Spinal cord (tissue), 10 donors: ENCODE results near the gene LRMDA. TPM values are rescaled to one million over a fixed set of nuclear protein-coding genes. Genes with fewer than 3 reads are reported as not detected.

Source experiments
- DNase-seq, 6 donors: peaks; one replicate each; pipeline versions ENCODE4 v3.0.0 to v3.0.0-alpha.2; 2013 to 2015; ENCODE audit warnings: low spot score in 6 of 6, low read depth in 4 of 6
- H3K27ac ChIP-seq: one replicate; pipeline ENCODE4 v1.5.1; 2013; ENCODE audit warnings: low read depth, low read length, control low read depth
- H3K27me3 ChIP-seq: one replicate; pipeline ENCODE4 v1.6.1; 2013; ENCODE audit warnings: low read length; ENCODE audit not compliant: control insufficient read depth, insufficient read depth
- H3K36me3 ChIP-seq: one replicate; pipeline ENCODE4 v1.6.1; 2013; ENCODE audit warnings: low read length; ENCODE audit not compliant: control insufficient read depth, insufficient read depth
- H3K4me1 ChIP-seq: one replicate; pipeline ENCODE4 v1.6.1; 2013; ENCODE audit warnings: low read length; ENCODE audit not compliant: control insufficient read depth, insufficient read depth
- H3K4me3 ChIP-seq: one replicate; pipeline ENCODE4 v1.5.1; 2013; ENCODE audit warnings: low read depth, low read length, control low read depth
- H3K9me3 ChIP-seq: one replicate; pipeline ENCODE4 v1.6.1; 2013; ENCODE audit warnings: low read length; ENCODE audit not compliant: control insufficient read depth, insufficient read depth
- WGBS: methylation state at CpG from one replicate; pipeline ENCODE4 v1.1.5; 2013; ENCODE audit warnings: missing lambda C conversion rate; ENCODE audit not compliant: insufficient coverage; 5-methylcytosine and 5-hydroxymethylcytosine counted together
- polyA plus RNA-seq, 2 donors: library from polyadenylated mRNA; unstranded; fragments of 120-200 nt; gene quantifications; one replicate each; pipeline ENCODE4 v1.2.1, GENCODE V29; 2013; ENCODE audit not compliant: insufficient read length in 2 of 2
- total RNA-seq, 2 donors: library from RNA; depleted of rRNA in 1 of 2; stranded (reverse); fragments of 120-200 nt in 1 of 2; fragments of >200 nt in 1 of 2; gene quantifications; one replicate each; pipeline versions ENCODE4 v1.2.3 to v1.2.4, GENCODE V29; 2013 to 2014
- donor health status: healthy.

Gene LRMDA
- total and polyA plus RNA-seq, 4 donors: 5.6 to 9.9 (median 7.2) TPM

GRCh38 chr10:75648351-75648750 lies 216.9 kb downstream of the LRMDA start:
- WGBS: 64% methylated on average over 3 of the region's 3 CpGs
- peaks cover 2% of the 10 kb centered on the region for H3K27me3 ChIP-seq
- H3K27ac ChIP-seq: no peak overlapping the region
- DNase-seq: no peak
- peaks cover 3% of the 10 kb centered on the region for H3K4me1 ChIP-seq
- H3K36me3 ChIP-seq: no peaks in the 10 kb centered on the region
- H3K4me3 ChIP-seq: no peak overlapping the region
- no peaks in the 10 kb centered on the region for H3K9me3 ChIP-seq

- H3K27me3 ChIP-seq: peaks cover 2% of the 10 kb centered on the region
- H3K4me1 ChIP-seq: peaks cover 3% of the 10 kb centered on the region
- no CpG with 5 or more reads among the region's 2 CpGs for WGBS
- H3K4me3 ChIP-seq: no peak overlapping the region
- DNase-seq: no peak
- no peaks in the 10 kb centered on the region for H3K36me3 ChIP-seq
- H3K9me3 ChIP-seq: no peaks in the 10 kb centered on the region
- H3K27ac ChIP-seq: no peak overlapping the region
Measured at GRCh38 chr10:75648854-75649253, 217.4 kb downstream of the LRMDA start.

- Histone ChIP-seq H3K9me3 (no peaks in the 10 kb centered on the region), H3K4me3 (no peak overlapping the region), H3K36me3 (no peaks in the 10 kb centered on the region), H3K27ac (no peak overlapping the region), H3K27me3 (peaks cover 2% of the 10 kb centered on the region), H3K4me1 (peaks cover 3% of the 10 kb centered on the region)
- no peak for DNase-seq
- WGBS: no CpG with 5 or more reads among the region's 1 CpG
Measured at GRCh38 chr10:75649466-75649865, 218.0 kb downstream of the LRMDA start.

GRCh38 chr10:75650648-75651047 lies 219.2 kb downstream of the LRMDA start:
- Histone ChIP-seq H3K36me3 (no peaks in the 10 kb centered on the region), H3K4me3 (no peak overlapping the region), H3K4me1 (peaks cover 3% of the 10 kb centered on the region), H3K27ac (no peak overlapping the region), H3K9me3 (no peaks in the 10 kb centered on the region), H3K27me3 (peaks cover 2% of the 10 kb centered on the region)
- DNase-seq: no peak
- WGBS: 64% methylated on average over 2 of the region's 4 CpGs

- 71% methylated on average over 1 of the region's 2 CpGs for WGBS
Measured at GRCh38 chr10:75651417-75651816, 220.0 kb downstream of the LRMDA start.

GRCh38 chr10:75652146-75652740 lies 220.8 kb downstream of the LRMDA start:
- no peaks in the 10 kb centered on the region for H3K9me3 ChIP-seq
- no peak overlapping the region for H3K27ac ChIP-seq
- H3K4me1 ChIP-seq: no peaks in the 10 kb centered on the region
- no peaks in the 10 kb centered on the region for H3K36me3 ChIP-seq
- H3K4me3 ChIP-seq: no peak overlapping the region
- H3K27me3 ChIP-seq: no peaks in the 10 kb centered on the region
- no peak for DNase-seq
- WGBS: 100% methylated on average over 3 of the region's 5 CpGs

More at GRCh38 chr10:75651417-75651816, 220.0 kb downstream of the LRMDA start:
- H3K27me3 ChIP-seq: peaks cover 2% of the 10 kb centered on the region
- DNase-seq: peak in 1 of 6 donors; percentile 41
- H3K4me1 ChIP-seq: peaks cover 3% of the 10 kb centered on the region
- no peaks in the 10 kb centered on the region for H3K9me3 ChIP-seq
- H3K4me3 ChIP-seq: no peak overlapping the region
- no peaks in the 10 kb centered on the region for H3K36me3 ChIP-seq
- no peak overlapping the region for H3K27ac ChIP-seq

- Histone ChIP-seq H3K27ac (no peak overlapping the region), H3K36me3 (no peaks in the 10 kb centered on the region), H3K4me3 (no peak overlapping the region), H3K27me3 (peaks cover under 1% of the 10 kb centered on the region), H3K4me1 (peaks cover 2% of the 10 kb centered on the region), H3K9me3 (no peaks in the 10 kb centered on the region)
- no peak for DNase-seq
- 97% methylated on average over 6 of the region's 8 CpGs for WGBS
Measured at GRCh38 chr10:75653761-75654160, 222.3 kb downstream of the LRMDA start.

GRCh38 chr10:75654171-75654771 lies 222.8 kb downstream of the LRMDA start:
- no peak for DNase-seq
- Histone ChIP-seq H3K9me3 (no peaks in the 10 kb centered on the region), H3K27me3 (peaks cover 5% of the 10 kb centered on the region), H3K4me1 (peaks cover 5% of the 10 kb centered on the region), H3K27ac (no peak overlapping the region), H3K4me3 (no peak overlapping the region), H3K36me3 (no peaks in the 10 kb centered on the region)
- no CpG with 5 or more reads among the region's 1 CpG for WGBS

- WGBS: no CpG with 5 or more reads among the region's 6 CpGs
- Histone ChIP-seq H3K4me3 (no peak overlapping the region), H3K27me3 (peaks cover 5% of the 10 kb centered on the region), H3K9me3 (no peaks in the 10 kb centered on the region), H3K4me1 (peaks cover 5% of the 10 kb centered on the region), H3K27ac (no peak overlapping the region), H3K36me3 (no peaks in the 10 kb centered on the region)
- no peak for DNase-seq
Measured at GRCh38 chr10:75654772-75655171, 223.3 kb downstream of the LRMDA start.

- Histone ChIP-seq H3K36me3 (no peaks in the 10 kb centered on the region), H3K27me3 (peaks cover 5% of the 10 kb centered on the region), H3K4me1 (peaks cover 10% of the 10 kb centered on the region), H3K9me3 (no peaks in the 10 kb centered on the region), H3K27ac (no peak overlapping the region), H3K4me3 (no peak overlapping the region)
- 100% methylated on average over 1 of the region's 3 CpGs for WGBS
- no peak for DNase-seq
Measured at GRCh38 chr10:75655791-75656451, 224.5 kb downstream of the LRMDA start.
